PC-9 (cell line): ENCODE measurements around the gene BAIAP2L1. TPM values are rescaled to one million over a fixed set of nuclear protein-coding genes. Genes with fewer than 3 reads are reported as not detected.

Source experiments
- BruUV-seq: library from RNA; stranded (reverse); fragments of 400-500 nt; replicated peaks from 2 replicates; lab custom pipeline; 2021; lab: Mats Ljungman, UMichigan
- CTCF ChIA-PET: fragments of 300-600 bp; sonication (Branson Sonifier 250); formaldehyde crosslinking; loops from one replicate; lab custom pipeline; 2022; ENCODE audit warnings: antibody characterized with exemption; lab: Charles Lee
- POLR2A ChIA-PET: fragments of 300-600 bp; sonication (Branson Sonifier 250); formaldehyde crosslinking; loops from one replicate; lab custom pipeline; 2022; ENCODE audit warnings: antibody characterized with exemption; ENCODE audit not compliant: unreplicated experiment; lab: Charles Lee
- DNase-seq, 2 experiments: peaks; one replicate each; pipeline versions ENCODE4 v3.0.0 to v3.0.0-alpha.2; 2015 to 2022; ENCODE audit warnings: mixed read lengths in 1 of 2
- H2AFZ ChIP-seq: fragments of 200-600 bp; sonication (generic); 2 replicates; pipeline ENCODE4 v1.8.1; 2017; ENCODE audit warnings: antibody characterized with exemption
- H3F3A ChIP-seq: fragments of 200-600 bp; sonication (generic); 2 replicates; pipeline ENCODE4 v1.8.1; 2017; ENCODE audit warnings: antibody characterized with exemption, mild to moderate bottlenecking, low read depth; ENCODE audit not compliant: insufficient read depth
- H3K27ac ChIP-seq: fragments of 200-600 bp; sonication (generic); 2 replicates; pipeline ENCODE4 v1.6.1; 2016; ENCODE audit warnings: mixed run types
- H3K27me3 ChIP-seq: fragments of 200-600 bp; sonication (generic); 2 replicates; pipeline ENCODE4 v1.6.1; 2016; ENCODE audit warnings: low read depth, mixed run types; ENCODE audit not compliant: insufficient read depth
- H3K36me3 ChIP-seq: fragments of 200-600 bp; sonication (generic); 2 replicates; pipeline ENCODE4 v1.6.1; 2016; ENCODE audit warnings: low read depth, mixed run types
- H3K4me1 ChIP-seq: fragments of 200-600 bp; sonication (generic); replicated peaks from 2 replicates; pipeline ENCODE4 v1.6.1; 2016; ENCODE audit warnings: mixed run types; ENCODE audit not compliant: insufficient read depth
- H3K4me2 ChIP-seq: fragments of 200-600 bp; sonication (generic); 2 replicates; pipeline ENCODE4 v1.6.1; 2017; ENCODE audit warnings: mixed run types
- H3K4me3 ChIP-seq: fragments of 200-600 bp; sonication (generic); 2 replicates; pipeline ENCODE4 v1.6.1; 2016; ENCODE audit warnings: mixed run types
- H3K79me2 ChIP-seq: fragments of 200-600 bp; sonication (generic); 2 replicates; pipeline ENCODE4 v1.6.1; 2017; ENCODE audit warnings: low read depth, mixed run types
- H3K9me2 ChIP-seq: fragments of 200-600 bp; sonication (generic); 2 replicates; pipeline ENCODE4 v1.8.1; 2017; ENCODE audit warnings: mild to moderate bottlenecking; ENCODE audit not compliant: insufficient read depth
- H3K9me3 ChIP-seq: fragments of 200-600 bp; sonication (generic); 2 replicates; pipeline ENCODE4 v1.8.1; 2016; ENCODE audit warnings: low read depth; ENCODE audit not compliant: insufficient read depth
- H4K20me1 ChIP-seq: fragments of 200-600 bp; sonication (generic); 2 replicates; pipeline ENCODE4 v1.8.1; 2017; ENCODE audit not compliant: insufficient read depth
- EZH2 ChIP-seq: fragments of 200-600 bp; sonication (generic); IDR thresholded peaks from 2 replicates; pipeline ENCODE4 v1.8.0; 2017; ENCODE audit warnings: antibody characterized with exemption, low read depth
- intact Hi-C: fragments of 100-400 bp; cut with micrococcal nuclease; formaldehyde crosslinking; loops from one replicate; pipeline ENCODE4 v1.10.0; 2022; ENCODE audit not compliant: unreplicated experiment
- total RNA-seq: library from RNA; stranded (reverse); gene quantifications from 2 replicates; pipeline ENCODE4 v1.2.3, GENCODE V29; 2021
- TF ChIP-seq, protein P1 (sequence below): fragments of 200-600 bp; sonication (generic); conservative IDR thresholded peaks from 2 replicates; pipeline ENCODE4 v1.6.1; 2017; ENCODE audit warnings: mixed run types, antibody characterized with exemption, mild to moderate bottlenecking, moderate library complexity

Gene BAIAP2L1
- total RNA-seq, 1 experiment from 2014 or later: 89.4 TPM

DNA sequence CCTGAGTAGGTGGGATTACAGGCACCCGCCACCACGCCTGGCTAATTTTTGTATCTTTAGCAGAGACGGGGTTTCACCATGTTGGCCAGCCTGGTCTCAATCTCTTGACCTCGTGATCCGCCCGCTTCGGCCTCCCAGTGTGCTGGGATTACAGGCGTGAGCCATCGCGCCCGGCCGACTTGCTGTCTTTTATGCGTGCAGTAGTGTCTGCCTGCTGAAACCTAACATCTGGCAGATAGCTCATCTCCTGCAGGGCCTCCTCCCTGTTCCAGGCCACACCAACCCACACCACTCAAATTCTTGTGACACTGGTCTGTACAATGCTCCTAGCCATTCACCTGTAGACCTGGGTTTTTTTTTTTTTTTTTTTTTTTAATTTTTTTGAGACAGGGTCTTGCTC is 41.5 kb downstream of the BAIAP2L1 start:
- ChIA-PET POLR2A (no interaction called here), CTCF (no interaction called here)
- H3K9me2 ChIP-seq: no peaks in the 10 kb centered on the region
- H3K4me2 ChIP-seq: peak overlapping the region; percentile 53
- intact Hi-C loops: loop anchor here (10.0 kb wide), 1 partner anchor 515 kb away; the partner anchor contains the start of genes TMEM130 and TRRAP
- no peak overlapping the region for H3K4me3 ChIP-seq
- H3F3A ChIP-seq: peaks cover 87% of the 10 kb centered on the region
- no TSS peak for BruUV-seq
- TF ChIP-seq EZH2: no peak
- TF ChIP-seq, protein P1, sequence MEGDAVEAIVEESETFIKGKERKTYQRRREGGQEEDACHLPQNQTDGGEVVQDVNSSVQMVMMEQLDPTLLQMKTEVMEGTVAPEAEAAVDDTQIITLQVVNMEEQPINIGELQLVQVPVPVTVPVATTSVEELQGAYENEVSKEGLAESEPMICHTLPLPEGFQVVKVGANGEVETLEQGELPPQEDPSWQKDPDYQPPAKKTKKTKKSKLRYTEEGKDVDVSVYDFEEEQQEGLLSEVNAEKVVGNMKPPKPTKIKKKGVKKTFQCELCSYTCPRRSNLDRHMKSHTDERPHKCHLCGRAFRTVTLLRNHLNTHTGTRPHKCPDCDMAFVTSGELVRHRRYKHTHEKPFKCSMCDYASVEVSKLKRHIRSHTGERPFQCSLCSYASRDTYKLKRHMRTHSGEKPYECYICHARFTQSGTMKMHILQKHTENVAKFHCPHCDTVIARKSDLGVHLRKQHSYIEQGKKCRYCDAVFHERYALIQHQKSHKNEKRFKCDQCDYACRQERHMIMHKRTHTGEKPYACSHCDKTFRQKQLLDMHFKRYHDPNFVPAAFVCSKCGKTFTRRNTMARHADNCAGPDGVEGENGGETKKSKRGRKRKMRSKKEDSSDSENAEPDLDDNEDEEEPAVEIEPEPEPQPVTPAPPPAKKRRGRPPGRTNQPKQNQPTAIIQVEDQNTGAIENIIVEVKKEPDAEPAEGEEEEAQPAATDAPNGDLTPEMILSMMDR: no peak
- peaks cover 73% of the 10 kb centered on the region for H3K79me2 ChIP-seq
- no peak overlapping the region for H2AFZ ChIP-seq
- H3K27me3 ChIP-seq: no peaks in the 10 kb centered on the region
- DNase-seq: no peak
- H4K20me1 ChIP-seq: no peaks in the 10 kb centered on the region; the same call in 1 of the 2 replicates
- H3K36me3 ChIP-seq: peaks cover 15% of the 10 kb centered on the region
- peaks cover 89% of the 10 kb centered on the region for H3K4me1 ChIP-seq
- no peaks in the 10 kb centered on the region for H3K9me3 ChIP-seq
- peak overlapping the region; percentile 89 for H3K27ac ChIP-seq

DNA sequence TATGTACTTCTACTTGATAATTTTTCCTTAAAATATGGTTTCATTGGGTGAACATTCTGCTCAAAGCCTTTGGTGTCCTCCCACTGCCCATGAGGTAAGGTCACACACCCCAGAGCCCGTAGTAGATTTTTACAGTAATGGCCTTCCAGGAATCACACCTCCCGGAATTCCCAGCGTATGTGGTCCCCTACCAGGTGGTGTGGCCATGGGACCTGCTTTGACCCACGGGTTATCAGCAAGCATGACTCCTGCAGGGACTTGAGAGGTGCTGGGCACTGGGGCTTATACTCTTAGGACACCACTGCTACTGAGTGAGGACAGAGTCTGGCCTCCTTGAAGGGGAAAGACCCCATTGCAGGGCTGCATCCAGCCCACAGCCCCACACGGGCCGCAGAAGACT is 42.2 kb downstream of the BAIAP2L1 start:
- Histone ChIP-seq H3K9me2 (no peaks in the 10 kb centered on the region), H3K27me3 (no peaks in the 10 kb centered on the region), H3F3A (peaks cover 92% of the 10 kb centered on the region), H3K36me3 (peaks cover 15% of the 10 kb centered on the region), H3K9me3 (no peaks in the 10 kb centered on the region), H2AFZ (no peak overlapping the region), H3K27ac (peak overlapping the region; percentile 89; the same call in 1 of the 2 replicates), H3K4me3 (no peak overlapping the region), H3K4me1 (peaks cover 93% of the 10 kb centered on the region), H4K20me1 (no peaks in the 10 kb centered on the region; the same call in 1 of the 2 replicates), H3K4me2 (no peak overlapping the region), H3K79me2 (peaks cover 66% of the 10 kb centered on the region)
- no peak for DNase-seq
- intact Hi-C loops: loop anchor here (10.0 kb wide), 1 partner anchor 516 kb away; the partner anchor contains the start of genes TMEM130 and TRRAP
- no peak for TF ChIP-seq EZH2
- TF ChIP-seq, protein P1: no peak
- POLR2A ChIA-PET: no interaction called here
- BruUV-seq: no TSS peak
- CTCF ChIA-PET: no interaction called here

DNA sequence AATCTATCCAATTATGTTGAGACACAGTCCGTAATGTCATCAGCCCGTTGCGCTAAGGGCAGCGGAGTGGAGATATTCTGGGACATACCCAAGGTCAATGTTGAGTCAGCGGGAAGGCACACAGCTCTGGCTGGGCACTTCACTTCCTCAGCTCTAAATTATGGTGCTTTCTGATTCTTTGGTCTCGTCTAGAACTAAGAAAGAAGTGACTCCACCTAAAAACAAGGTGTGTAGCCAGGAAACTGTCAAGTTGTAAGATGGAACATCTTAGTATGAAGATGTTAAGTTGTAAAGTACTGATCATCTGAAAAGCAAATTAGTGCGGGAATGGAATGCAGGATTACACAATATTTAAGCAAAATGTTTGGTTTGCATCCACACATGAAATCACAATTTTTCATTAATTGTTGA is 43.1 kb downstream of the BAIAP2L1 start:
- ChIA-PET POLR2A (no interaction called here), CTCF (no interaction called here)
- H3F3A ChIP-seq: peaks cover 88% of the 10 kb centered on the region
- peaks cover 10% of the 10 kb centered on the region for H3K36me3 ChIP-seq
- H3K9me2 ChIP-seq: no peaks in the 10 kb centered on the region
- H2AFZ ChIP-seq: no peak overlapping the region
- H3K79me2 ChIP-seq: peaks cover 60% of the 10 kb centered on the region
- H3K4me3 ChIP-seq: no peak overlapping the region
- H4K20me1 ChIP-seq: no peaks in the 10 kb centered on the region; the same call in 1 of the 2 replicates
- no peaks in the 10 kb centered on the region for H3K27me3 ChIP-seq
- peak overlapping the region; percentile 20 for H3K4me2 ChIP-seq
- TF ChIP-seq EZH2: no peak
- TF ChIP-seq, protein P1: no peak
- DNase-seq: peak in 1 of 2 experiments; percentile 44
- BruUV-seq: no TSS peak
- H3K27ac ChIP-seq: peak overlapping the region; percentile 89
- peaks cover 93% of the 10 kb centered on the region for H3K4me1 ChIP-seq
- H3K9me3 ChIP-seq: no peaks in the 10 kb centered on the region
- intact Hi-C loops: loop anchor here (10.0 kb wide), 1 partner anchor 517 kb away; the partner anchor contains the start of genes TMEM130 and TRRAP
